IMR-90 (cell line): ENCODE data around the gene NKIRAS1.
"Not testable (repeated sequence)": the region's sequence is repeated elsewhere in the genome, so short reads cannot be mapped to it uniquely, and the experiment has no call there.

Experiments used
- CEBPB ChIP-seq: IDR thresholded peaks from 2 replicates; pipeline ENCODE4 v1.6.1; 2012; ENCODE audit warnings: low read depth, low read length, improper control_type of control experiment
- CHD1 ChIP-seq: IDR thresholded peaks from 2 replicates; pipeline ENCODE4 v1.6.1; 2012; ENCODE audit warnings: low read depth, low read length, improper control_type of control experiment
- CTCF ChIP-seq: conservative IDR thresholded peaks from 2 replicates; pipeline ENCODE4 v1.5.1; 2012; ENCODE audit warnings: mild to moderate bottlenecking, low read depth, low read length, improper control_type of control experiment
- MAFK ChIP-seq: IDR thresholded peaks from 2 replicates; pipeline ENCODE4 v1.6.1; 2012; ENCODE audit warnings: low read depth, low read length, improper control_type of control experiment
- MAZ ChIP-seq: IDR thresholded peaks from 2 replicates; pipeline ENCODE4 v1.6.1; 2012; ENCODE audit warnings: low read depth, mild to moderate bottlenecking, low read length, improper control_type of control experiment, moderate library complexity, borderline replicate concordance
- MXI1 ChIP-seq: IDR thresholded peaks from 2 replicates; pipeline ENCODE4 v1.6.1; 2012; ENCODE audit warnings: low read depth, mild to moderate bottlenecking, low read length, moderate library complexity, borderline replicate concordance
- POLR2A ChIP-seq: IDR thresholded peaks from 2 replicates; pipeline ENCODE4 v1.6.1; 2012; ENCODE audit warnings: mild to moderate bottlenecking, low read depth, low read length
- RAD21 ChIP-seq: IDR thresholded peaks from 2 replicates; pipeline ENCODE4 v1.6.1; 2012; ENCODE audit warnings: low read length, improper control_type of control experiment
- RFX5 ChIP-seq: IDR thresholded peaks from 2 replicates; pipeline ENCODE4 v1.8.0; 2012; ENCODE audit warnings: low read depth, mild to moderate bottlenecking, low read length, moderate library complexity
- SMC3 ChIP-seq: fragments of 150-350 bp; IDR thresholded peaks from 2 replicates; pipeline ENCODE4 v1.6.1; 2016; ENCODE audit warnings: low read depth, mild to moderate bottlenecking, antibody characterized with exemption, low read length, moderate library complexity
- USF2 ChIP-seq: fragments of 150-350 bp; IDR thresholded peaks from 2 replicates; pipeline ENCODE4 v1.6.1; 2017; ENCODE audit warnings: mild to moderate bottlenecking, antibody characterized with exemption, low read length, low read depth

- not testable (repeated sequence) for TF ChIP-seq CTCF, POLR2A, MAZ, CEBPB, MAFK, MXI1, RAD21, SMC3, CHD1, USF2, RFX5
Observed at GRCh38 chr3:23870663-23871043, 46.1 kb downstream of the NKIRAS1 start.
